Esophagus muscularis mucosa (tissue), 4 donors: Measurements from ENCODE around the gene FAM210B. TPM values are rescaled to one million over a fixed set of nuclear protein-coding genes. Genes with fewer than 3 reads are reported as not detected.

Source experiments
- DNase-seq: peaks from one replicate; pipeline ENCODE4 v3.0.0-alpha.2; 2017; ENCODE audit errors: extremely low spot score
- H3K27ac ChIP-seq, 4 donors: fragments of 200-600 bp; sonication (generic); replicated peaks in 1 of 4; 1 replicate in 3 of 4; 2 replicates in 1 of 4; pipeline ENCODE4 v1.5.1; 2016 to 2019; ENCODE audit warnings: mild to moderate bottlenecking in 1 of 4
- H3K27me3 ChIP-seq, 4 donors: fragments of 200-600 bp; sonication (generic); one replicate each; pipeline versions ENCODE4 v1.5.1 to v1.6.0; 2016 to 2019
- H3K36me3 ChIP-seq, 4 donors: fragments of 200-600 bp; sonication (generic); one replicate each; pipeline ENCODE4 v1.5.1; 2016 to 2019
- H3K4me1 ChIP-seq, 4 donors: fragments of 200-600 bp; sonication (generic); one replicate each; pipeline ENCODE4 v1.5.1; 2016 to 2019
- H3K4me3 ChIP-seq, 4 donors: fragments of 200-600 bp; sonication (generic); 1 replicate in 2 of 4; 2 replicates in 2 of 4; pipeline ENCODE4 v1.5.1; 2016 to 2019; ENCODE audit warnings: mild to moderate bottlenecking in 4 of 4, moderate library complexity in 1 of 4
- H3K9me3 ChIP-seq, 4 donors: fragments of 200-600 bp; sonication (generic); 1 replicate in 3 of 4; 2 replicates in 1 of 4; pipeline ENCODE4 v1.5.1; 2016 to 2019
- CTCF ChIP-seq, 3 experiments: fragments of 200-600 bp in 2 of 3; fragments of 450-650 bp in 1 of 3; sonication (generic) in 2 of 3; IDR thresholded peaks; one replicate each; pipeline ENCODE4 v1.5.1; 2017 to 2019; ENCODE audit warnings: antibody characterized with exemption in 3 of 3, mild to moderate bottlenecking in 2 of 3, moderate library complexity in 1 of 3
- EP300 ChIP-seq: sonication (generic); formaldehyde crosslinking; IDR thresholded peaks from one replicate; pipeline ENCODE4 v1.6.1; 2017; ENCODE audit warnings: antibody characterized with exemption
- POLR2A ChIP-seq: fragments of 450-650 bp; IDR thresholded peaks from one replicate; pipeline ENCODE4 v1.6.1; 2017; ENCODE audit warnings: antibody characterized with exemption, moderate library complexity, mild to moderate bottlenecking, low read depth
- POLR2AphosphoS5 ChIP-seq, 2 donors: sonication (generic); formaldehyde crosslinking; IDR thresholded peaks; one replicate each; pipeline ENCODE4 v1.6.1; 2017; ENCODE audit warnings: antibody characterized with exemption in 2 of 2
- WGBS: methylation state at CpG from one replicate; pipeline ENCODE4 v1.1.5; 2018; 5-methylcytosine and 5-hydroxymethylcytosine counted together
- intact Hi-C: fragments of 100-400 bp; cut with DNase I; formaldehyde crosslinking; loops from one replicate; pipeline ENCODE4 v1.15.1; 2023
- total RNA-seq, 4 donors: library from RNA; depleted of rRNA; stranded (reverse); fragments of >200 nt; gene quantifications; one replicate each; pipeline versions ENCODE4 v1.1.0 to v1.2.1, GENCODE V29; 2016

Gene FAM210B
- total RNA-seq, 4 donors from 2014 or later, result 48.2 to 75.0 (median 54.5) TPM

GRCh38 chr20:56361900-56362299 lies 3.1 kb downstream of the FAM210B start:
- no peak for DNase-seq
- WGBS, result 82% methylated on average over 8 of the region's 8 CpGs
- H3K27me3 ChIP-seq, result no peaks in the 10 kb centered on the region
- H3K4me1 ChIP-seq, result peaks cover 15 to 47% (median 36%) of the 10 kb centered on the region in 4 donors
- peaks cover 20 to 38% (median 27%) of the 10 kb centered on the region in 4 donors for H3K36me3 ChIP-seq
- TF ChIP-seq POLR2A, result no peak
- no peak for TF ChIP-seq EP300
- no peak for TF ChIP-seq CTCF (IDR thresholded peaks at IDR 0.05)
- no peak for TF ChIP-seq POLR2AphosphoS5 (IDR thresholded peaks at IDR 0.05)
- no peak overlapping the region for H3K4me3 ChIP-seq
- intact Hi-C loops, result no loop called here
- no peaks in the 10 kb centered on the region for H3K9me3 ChIP-seq
- H3K27ac ChIP-seq, result no peak overlapping the region

- Histone ChIP-seq H3K4me1 (peaks cover 15 to 47% (median 36%) of the 10 kb centered on the region in 4 donors), H3K9me3 (no peaks in the 10 kb centered on the region), H3K27me3 (no peaks in the 10 kb centered on the region), H3K27ac (no peak overlapping the region), H3K36me3 (peaks cover 30 to 48% (median 38%) of the 10 kb centered on the region in 4 donors), H3K4me3 (no peak overlapping the region)
- 57% methylated on average over 8 of the region's 8 CpGs for WGBS
- intact Hi-C loops, result no loop called here
- no peak for DNase-seq
- TF ChIP-seq POLR2AphosphoS5 (IDR thresholded peaks at IDR 0.05) (no peak), EP300 (no peak), CTCF (IDR thresholded peaks at IDR 0.05) (no peak), POLR2A (no peak)
Measured at GRCh38 chr20:56362833-56363413, 4.1 kb downstream of the FAM210B start.

- Histone ChIP-seq H3K4me1 (peaks cover 15 to 42% (median 34%) of the 10 kb centered on the region in 4 donors), H3K9me3 (no peaks in the 10 kb centered on the region), H3K27me3 (no peaks in the 10 kb centered on the region), H3K4me3 (no peak overlapping the region), H3K27ac (no peak overlapping the region), H3K36me3 (peaks cover 33 to 54% (median 42%) of the 10 kb centered on the region in 4 donors)
- 97% methylated on average over 6 of the region's 6 CpGs for WGBS
- no peak for DNase-seq
- TF ChIP-seq POLR2A (no peak), EP300 (no peak), POLR2AphosphoS5 (IDR thresholded peaks at IDR 0.05) (no peak), CTCF (IDR thresholded peaks at IDR 0.05) (no peak)
- intact Hi-C loops, result no loop called here
Measured at GRCh38 chr20:56363491-56363890, 4.7 kb downstream of the FAM210B start.

GRCh38 chr20:56368351-56369134 lies 9.8 kb downstream of the FAM210B start:
- TF ChIP-seq EP300 (no peak), POLR2A (no peak)
- H3K36me3 ChIP-seq, result peaks cover 39 to 66% (median 51%) of the 10 kb centered on the region in 4 donors
- intact Hi-C loops, result no loop called here
- no peak overlapping the region for H3K4me3 ChIP-seq
- H3K4me1 ChIP-seq, result peaks cover 0 to 2% (median 0%) of the 10 kb centered on the region in 4 donors
- H3K27me3 ChIP-seq, result no peaks in the 10 kb centered on the region
- 80% methylated on average over 6 of the region's 6 CpGs for WGBS
- no peaks in the 10 kb centered on the region for H3K9me3 ChIP-seq
- H3K27ac ChIP-seq, result no peak overlapping the region
- DNase-seq, result no peak

- no peak for TF ChIP-seq POLR2A
- H3K4me1 ChIP-seq, result no peaks in the 10 kb centered on the region
- no peak for DNase-seq
- WGBS, result 87% methylated on average over 4 of the region's 4 CpGs
- no peaks in the 10 kb centered on the region for H3K9me3 ChIP-seq
- intact Hi-C loops, result no loop called here
- H3K27ac ChIP-seq, result no peak overlapping the region
- no peaks in the 10 kb centered on the region for H3K27me3 ChIP-seq
- H3K4me3 ChIP-seq, result no peak overlapping the region
- H3K36me3 ChIP-seq, result peaks cover 39 to 66% (median 51%) of the 10 kb centered on the region in 4 donors
Measured at GRCh38 chr20:56369179-56369578, 10.4 kb downstream of the FAM210B start.
